IMR-90 (cell line): ENCODE measurements around the gene AGMO. TPM values are rescaled to one million over a fixed set of nuclear protein-coding genes. Genes with fewer than 3 reads are reported as not detected.

Experiments
- ATAC-seq: fragments of 200-7000 bp; cut with Tn5 transposase; 2 replicates; pipeline ENCODE4 v1.9.1; 2020; ENCODE audit warnings: low read depth, mild to moderate bottlenecking, moderate library complexity
- BruUV-seq: library from RNA; stranded (reverse); fragments of 400-500 nt; replicated peaks from 2 replicates; lab custom pipeline; 2021; lab: Mats Ljungman, UMichigan
- CTCF ChIA-PET: fragments of 300-600 bp; formaldehyde crosslinking; extraction: SDS; loops from one replicate; lab custom pipeline; 2021; ENCODE audit warnings: antibody characterized with exemption; lab: Yijun Ruan, JAX
- POLR2A ChIA-PET: fragments of 300-600 bp; sonication (Branson Sonifier 250); formaldehyde crosslinking; loops from one replicate; lab custom pipeline; 2022; ENCODE audit warnings: antibody characterized with exemption; ENCODE audit not compliant: unreplicated experiment; lab: Charles Lee
- DNase-seq: peaks from one replicate; pipeline ENCODE4 v3.0.0; 2013
- H2AFZ ChIP-seq: replicated peaks from 2 replicates; pipeline ENCODE3; 2013; ENCODE audit warnings: low read length, mild to moderate bottlenecking; ENCODE audit not compliant: poor library complexity
- H2AK5ac ChIP-seq: 2 replicates; pipeline ENCODE4 v1.6.1; 2013; ENCODE audit warnings: low read depth, low read length, inconsistent platforms
- H2AK9ac ChIP-seq: replicated peaks from 2 replicates; pipeline ENCODE3; 2013; ENCODE audit warnings: mild to moderate bottlenecking, low read depth, low read length, moderate library complexity; ENCODE audit not compliant: poor library complexity
- H2BK120ac ChIP-seq: 2 replicates; pipeline ENCODE4 v1.6.1; 2013; ENCODE audit warnings: low read depth, low read length, inconsistent platforms
- H2BK15ac ChIP-seq: 3 replicates; pipeline ENCODE4 v1.6.1; 2013; ENCODE audit warnings: low read depth, low read length, inconsistent platforms
- H2BK20ac ChIP-seq: 2 replicates; pipeline ENCODE4 v1.6.1; 2013; ENCODE audit warnings: low read depth, mild to moderate bottlenecking, inconsistent platforms, low read length, moderate library complexity
- H2BK5ac ChIP-seq: 2 replicates; pipeline ENCODE4 v1.6.1; 2013; ENCODE audit warnings: mild to moderate bottlenecking, low read depth, low read length, inconsistent platforms; ENCODE audit not compliant: poor library complexity, severe bottlenecking
- H3K14ac ChIP-seq: replicated peaks from 2 replicates; pipeline ENCODE4 v1.6.1; 2013; ENCODE audit warnings: low read depth, low read length, inconsistent platforms
- H3K18ac ChIP-seq: 2 replicates; pipeline ENCODE4 v1.6.1; 2013; ENCODE audit warnings: low read depth, low read length, control low read depth
- H3K23ac ChIP-seq: 2 replicates; pipeline ENCODE4 v1.6.1; 2013; ENCODE audit warnings: low read depth, low read length, inconsistent platforms
- H3K27ac ChIP-seq: 2 replicates; pipeline ENCODE4 v1.5.1; 2013; ENCODE audit warnings: mild to moderate bottlenecking, control low read depth, low read length; ENCODE audit not compliant: insufficient read depth
- H3K27me3 ChIP-seq: 2 replicates; pipeline ENCODE4 v1.6.1; 2013; ENCODE audit warnings: low read length; ENCODE audit not compliant: control insufficient read depth, insufficient read depth
- H3K36me3 ChIP-seq: 2 replicates; pipeline ENCODE4 v1.6.1; 2013; ENCODE audit warnings: low read length, mixed read lengths; ENCODE audit not compliant: control insufficient read depth, insufficient read depth
- H3K4ac ChIP-seq: 2 replicates; pipeline ENCODE4 v1.6.1; 2013; ENCODE audit warnings: low read depth, low read length, inconsistent platforms
- H3K4me1 ChIP-seq: 2 replicates; pipeline ENCODE4 v1.6.1; 2013; ENCODE audit warnings: low read length, mixed read lengths; ENCODE audit not compliant: control insufficient read depth, insufficient read depth
- H3K4me2 ChIP-seq: 2 replicates; pipeline ENCODE4 v1.6.1; 2013; ENCODE audit warnings: low read depth, mild to moderate bottlenecking, control low read depth, low read length, moderate library complexity
- H3K4me3 ChIP-seq: 2 replicates; pipeline ENCODE4 v1.5.1; 2013; ENCODE audit warnings: low read depth, mild to moderate bottlenecking, control low read depth, low read length, moderate library complexity; ENCODE audit not compliant: insufficient read depth
- H3K56ac ChIP-seq: 2 replicates; pipeline ENCODE4 v1.6.1; 2013; ENCODE audit warnings: low read length, inconsistent platforms; ENCODE audit not compliant: insufficient read depth; ENCODE audit errors: extremely low read depth
- H3K79me1 ChIP-seq, 2 experiments: 2 replicates each; pipeline ENCODE4 v1.6.1; 2013; ENCODE audit warnings: low read length in 2 of 2, inconsistent platforms in 1 of 2, low read depth in 1 of 2
- H3K9ac ChIP-seq: 2 replicates; pipeline ENCODE4 v1.6.1; 2013; ENCODE audit warnings: low read depth, low read length, control low read depth
- H3K9me1 ChIP-seq: 2 replicates; pipeline ENCODE4 v1.6.1; 2013; ENCODE audit warnings: low read length, inconsistent platforms; ENCODE audit not compliant: insufficient read depth
- H3K9me3 ChIP-seq: 2 replicates; pipeline ENCODE4 v1.6.1; 2013; ENCODE audit warnings: low read length; ENCODE audit not compliant: control insufficient read depth, insufficient read depth
- H4K20me1 ChIP-seq: 2 replicates; pipeline ENCODE4 v1.6.1; 2013; ENCODE audit warnings: low read length, inconsistent platforms; ENCODE audit not compliant: insufficient read depth
- H4K5ac ChIP-seq: 2 replicates; pipeline ENCODE4 v1.6.1; 2013; ENCODE audit warnings: mild to moderate bottlenecking, low read depth, low read length, control low read depth
- H4K8ac ChIP-seq, 2 experiments: 2 replicates each; pipeline ENCODE4 v1.6.1; 2013; ENCODE audit warnings: low read depth in 2 of 2, low read length in 2 of 2, control low read depth in 1 of 2, inconsistent platforms in 1 of 2
- H4K91ac ChIP-seq: 2 replicates; pipeline ENCODE4 v1.6.1; 2013; ENCODE audit warnings: low read depth, low read length, inconsistent platforms; ENCODE audit not compliant: insufficient read depth
- BHLHE40 ChIP-seq: fragments of 150-350 bp; IDR thresholded peaks from 2 replicates; pipeline ENCODE4 v1.6.1; 2016; ENCODE audit warnings: mild to moderate bottlenecking, low read depth, low read length
- CEBPB ChIP-seq: IDR thresholded peaks from 2 replicates; pipeline ENCODE4 v1.6.1; 2012; ENCODE audit warnings: low read depth, low read length, improper control_type of control experiment
- CHD1 ChIP-seq: IDR thresholded peaks from 2 replicates; pipeline ENCODE4 v1.6.1; 2012; ENCODE audit warnings: low read depth, low read length, improper control_type of control experiment
- FOS ChIP-seq: fragments of 150-350 bp; IDR thresholded peaks from 2 replicates; pipeline ENCODE4 v1.6.1; 2016; ENCODE audit warnings: low read depth, low read length
- MAFK ChIP-seq: IDR thresholded peaks from 2 replicates; pipeline ENCODE4 v1.6.1; 2012; ENCODE audit warnings: low read depth, low read length, improper control_type of control experiment
- MAZ ChIP-seq: IDR thresholded peaks from 2 replicates; pipeline ENCODE4 v1.6.1; 2012; ENCODE audit warnings: low read depth, mild to moderate bottlenecking, low read length, improper control_type of control experiment, moderate library complexity, borderline replicate concordance
- MXI1 ChIP-seq: IDR thresholded peaks from 2 replicates; pipeline ENCODE4 v1.6.1; 2012; ENCODE audit warnings: low read depth, mild to moderate bottlenecking, low read length, moderate library complexity, borderline replicate concordance
- NFE2L2 ChIP-seq: fragments of 150-350 bp; IDR thresholded peaks from 2 replicates; pipeline ENCODE4 v1.6.1; 2016; ENCODE audit warnings: low read depth, mild to moderate bottlenecking, low read length
- POLR2A ChIP-seq: IDR thresholded peaks from 2 replicates; pipeline ENCODE4 v1.6.1; 2012; ENCODE audit warnings: mild to moderate bottlenecking, low read depth, low read length
- RAD21 ChIP-seq: IDR thresholded peaks from 2 replicates; pipeline ENCODE4 v1.6.1; 2012; ENCODE audit warnings: low read length, improper control_type of control experiment
- RCOR1 ChIP-seq: IDR thresholded peaks from 2 replicates; pipeline ENCODE4 v1.6.1; 2012; ENCODE audit warnings: mild to moderate bottlenecking, low read length, improper control_type of control experiment; ENCODE audit not compliant: insufficient replicate concordance
- RFX5 ChIP-seq: IDR thresholded peaks from 2 replicates; pipeline ENCODE4 v1.8.0; 2012; ENCODE audit warnings: low read depth, mild to moderate bottlenecking, low read length, moderate library complexity
- SMC3 ChIP-seq: fragments of 150-350 bp; IDR thresholded peaks from 2 replicates; pipeline ENCODE4 v1.6.1; 2016; ENCODE audit warnings: low read depth, mild to moderate bottlenecking, antibody characterized with exemption, low read length, moderate library complexity
- WGBS, 2 experiments: methylation state at CpG; one replicate each; pipeline versions ENCODE4 v1.1.5 to v1.1.7; 2013; ENCODE audit warnings: missing lambda C conversion rate in 2 of 2; ENCODE audit not compliant: insufficient read length in 1 of 2; ENCODE audit errors: extremely low coverage in 2 of 2; 5-methylcytosine and 5-hydroxymethylcytosine counted together
- dilution Hi-C: fragments of 300-500 bp; cut with HindIII; formaldehyde crosslinking; loops from one replicate; pipeline ENCODE4 v1.14.3; 2018; ENCODE audit warnings: low sequenced_read_pairs; ENCODE audit not compliant: unreplicated experiment
- in situ Hi-C: fragments of 300-500 bp; cut with MboI; formaldehyde crosslinking; loops from 3 replicates; pipeline ENCODE4 v1.14.3; 2019; ENCODE audit warnings: low sequenced_read_pairs, inconsistent platforms, mixed read lengths
- intact Hi-C: fragments of 100-400 bp; cut with micrococcal nuclease; formaldehyde crosslinking; loops from 2 replicates; pipeline ENCODE4 v1.10.0; 2022
- polyA plus RNA-seq, 3 experiments: library from polyadenylated mRNA; depleted of rRNA; stranded (reverse); fragments of >200 nt; gene quantifications; 2 replicates each; pipeline ENCODE4 v1.2.3, GENCODE V29; 2012; ENCODE audit warnings: low replicate concordance in 1 of 3
- total RNA-seq: library from RNA; depleted of rRNA; stranded (reverse); fragments of >200 nt; gene quantifications from 2 replicates; pipeline ENCODE4 v1.2.3, GENCODE V29; 2012
- TF ChIP-seq, protein P1 (sequence below): conservative IDR thresholded peaks from 2 replicates; pipeline ENCODE4 v1.5.1; 2012; ENCODE audit warnings: mild to moderate bottlenecking, low read depth, low read length, improper control_type of control experiment
- TF ChIP-seq, protein P2 (sequence below): fragments of 150-350 bp; IDR thresholded peaks from 2 replicates; pipeline ENCODE4 v1.6.1; 2016; ENCODE audit warnings: low read depth, mild to moderate bottlenecking, low read length, moderate library complexity, borderline replicate concordance
- TF ChIP-seq, protein P3 (sequence below): fragments of 150-350 bp; IDR thresholded peaks from 2 replicates; pipeline ENCODE4 v1.6.1; 2017; ENCODE audit warnings: mild to moderate bottlenecking, antibody characterized with exemption, low read length, low read depth

Gene AGMO
- total and polyA plus RNA-seq, 2 of the 4 experiments (the other 2 are of a cell fraction) = not detected

DNA sequence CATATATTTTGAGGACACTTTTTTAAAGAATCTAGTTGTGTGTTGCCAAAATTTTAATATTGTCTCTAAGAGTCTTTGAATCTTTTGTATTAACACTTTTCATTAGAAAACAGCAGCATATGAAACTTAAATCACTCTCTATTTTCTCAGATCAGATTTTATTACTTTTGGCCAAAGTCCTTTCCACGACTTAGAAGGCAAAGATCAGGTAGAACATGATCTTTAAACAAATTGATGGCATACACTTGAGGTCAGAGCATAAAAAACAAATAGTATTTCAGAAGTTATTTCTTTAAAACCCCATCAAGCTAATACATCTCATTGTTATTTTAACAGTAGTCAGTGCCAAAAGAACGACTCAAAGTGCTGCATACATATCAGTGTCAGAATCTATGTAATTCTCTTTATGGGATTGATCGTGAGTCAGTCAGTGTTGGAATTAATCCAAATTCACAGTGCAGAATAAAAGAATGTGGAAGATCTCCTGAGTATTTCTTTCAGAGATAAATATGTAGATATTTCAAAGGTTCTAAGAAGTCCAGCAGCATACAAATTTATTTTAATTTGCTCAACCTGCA lies 9.6 kb upstream of the AGMO start:
- intact Hi-C loops = no loop called here
- ATAC-seq = no peak
- no CpG with 5 or more reads among the region's 3 CpGs for WGBS, 2 experiments

More for the DNA sequence above, 9.6 kb upstream of the AGMO start:
- H3K18ac ChIP-seq = no peak overlapping the region
- H3K23ac ChIP-seq = no peak overlapping the region
- in situ Hi-C loops (no loop called here), dilution Hi-C loops (no loop called here)
- no peak overlapping the region for H2BK5ac ChIP-seq
- no peaks in the 10 kb centered on the region for H3K9me1 ChIP-seq
- no peak overlapping the region for H4K91ac ChIP-seq
- ChIA-PET POLR2A (no interaction called here), CTCF (interaction anchor here (0.6 kb wide), 1 partner anchor 9 kb away, joined by 5 read pairs; no protein-coding TSS in a partner anchor)
- H3K36me3 ChIP-seq = no peaks in the 10 kb centered on the region
- H2AK5ac ChIP-seq = no peak overlapping the region
- H3K9ac ChIP-seq = no peak overlapping the region
- TF ChIP-seq MAFK (no peak), MXI1 (no peak), CHD1 (no peak), MAZ (no peak), FOS (no peak), POLR2A (no peak), BHLHE40 (no peak), NFE2L2 (no peak), CEBPB (no peak), RFX5 (no peak), SMC3 (no peak), RCOR1 (no peak), RAD21 (no peak)
- TF ChIP-seq, protein P1, sequence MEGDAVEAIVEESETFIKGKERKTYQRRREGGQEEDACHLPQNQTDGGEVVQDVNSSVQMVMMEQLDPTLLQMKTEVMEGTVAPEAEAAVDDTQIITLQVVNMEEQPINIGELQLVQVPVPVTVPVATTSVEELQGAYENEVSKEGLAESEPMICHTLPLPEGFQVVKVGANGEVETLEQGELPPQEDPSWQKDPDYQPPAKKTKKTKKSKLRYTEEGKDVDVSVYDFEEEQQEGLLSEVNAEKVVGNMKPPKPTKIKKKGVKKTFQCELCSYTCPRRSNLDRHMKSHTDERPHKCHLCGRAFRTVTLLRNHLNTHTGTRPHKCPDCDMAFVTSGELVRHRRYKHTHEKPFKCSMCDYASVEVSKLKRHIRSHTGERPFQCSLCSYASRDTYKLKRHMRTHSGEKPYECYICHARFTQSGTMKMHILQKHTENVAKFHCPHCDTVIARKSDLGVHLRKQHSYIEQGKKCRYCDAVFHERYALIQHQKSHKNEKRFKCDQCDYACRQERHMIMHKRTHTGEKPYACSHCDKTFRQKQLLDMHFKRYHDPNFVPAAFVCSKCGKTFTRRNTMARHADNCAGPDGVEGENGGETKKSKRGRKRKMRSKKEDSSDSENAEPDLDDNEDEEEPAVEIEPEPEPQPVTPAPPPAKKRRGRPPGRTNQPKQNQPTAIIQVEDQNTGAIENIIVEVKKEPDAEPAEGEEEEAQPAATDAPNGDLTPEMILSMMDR = no peak
- TF ChIP-seq, protein P2, sequence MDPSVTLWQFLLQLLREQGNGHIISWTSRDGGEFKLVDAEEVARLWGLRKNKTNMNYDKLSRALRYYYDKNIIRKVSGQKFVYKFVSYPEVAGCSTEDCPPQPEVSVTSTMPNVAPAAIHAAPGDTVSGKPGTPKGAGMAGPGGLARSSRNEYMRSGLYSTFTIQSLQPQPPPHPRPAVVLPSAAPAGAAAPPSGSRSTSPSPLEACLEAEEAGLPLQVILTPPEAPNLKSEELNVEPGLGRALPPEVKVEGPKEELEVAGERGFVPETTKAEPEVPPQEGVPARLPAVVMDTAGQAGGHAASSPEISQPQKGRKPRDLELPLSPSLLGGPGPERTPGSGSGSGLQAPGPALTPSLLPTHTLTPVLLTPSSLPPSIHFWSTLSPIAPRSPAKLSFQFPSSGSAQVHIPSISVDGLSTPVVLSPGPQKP = no peak
- TF ChIP-seq, protein P3, sequence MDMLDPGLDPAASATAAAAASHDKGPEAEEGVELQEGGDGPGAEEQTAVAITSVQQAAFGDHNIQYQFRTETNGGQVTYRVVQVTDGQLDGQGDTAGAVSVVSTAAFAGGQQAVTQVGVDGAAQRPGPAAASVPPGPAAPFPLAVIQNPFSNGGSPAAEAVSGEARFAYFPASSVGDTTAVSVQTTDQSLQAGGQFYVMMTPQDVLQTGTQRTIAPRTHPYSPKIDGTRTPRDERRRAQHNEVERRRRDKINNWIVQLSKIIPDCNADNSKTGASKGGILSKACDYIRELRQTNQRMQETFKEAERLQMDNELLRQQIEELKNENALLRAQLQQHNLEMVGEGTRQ = no peak
- no peak overlapping the region for H3K56ac ChIP-seq
- no peaks in the 10 kb centered on the region for H3K79me1 ChIP-seq
- no peak overlapping the region for H4K8ac ChIP-seq
- no peak overlapping the region for H3K14ac ChIP-seq
- no peak overlapping the region for H2BK15ac ChIP-seq
- no peak overlapping the region for H2AFZ ChIP-seq
- no peak overlapping the region for H2AK9ac ChIP-seq
- peak; percentile 12 for DNase-seq
- H3K9me3 ChIP-seq = no peaks in the 10 kb centered on the region
- no peak overlapping the region for H3K4me2 ChIP-seq
- no peak overlapping the region for H3K4me3 ChIP-seq
- H3K4me1 ChIP-seq = no peaks in the 10 kb centered on the region
- no TSS peak for BruUV-seq
- no peaks in the 10 kb centered on the region for H4K20me1 ChIP-seq
- no peak overlapping the region for H3K27ac ChIP-seq
- H2BK20ac ChIP-seq = no peak overlapping the region
- H4K5ac ChIP-seq = no peak overlapping the region
- H3K27me3 ChIP-seq = no peaks in the 10 kb centered on the region
- H3K4ac ChIP-seq = no peak overlapping the region
- no peak overlapping the region for H2BK120ac ChIP-seq
